ENCODE results near the gene JAK2.
A peak's percentile ranks its signal among the peaks of the same experiment; 100 is the strongest.
"Not testable (repeated sequence)": the region's sequence is repeated elsewhere in the genome, so short reads cannot be mapped to it uniquely, and the experiment has no call there.

JAK2 gene

GRCh38 chr9:5043381-5043780 is 58.3 kb downstream of the JAK2 start:
- DNase-seq, result no peak

- DNase-seq, result no peak
These were observed 59.1 kb downstream of the JAK2 start for GRCh38 chr9:5044160-5044559.

- DNase-seq, result no peak
These were observed 67.8 kb downstream of the JAK2 start for GRCh38 chr9:5052838-5053237.

- no peak for DNase-seq
These were observed 77.6 kb downstream of the JAK2 start for GRCh38 chr9:5062631-5063030.

GRCh38 chr9:5072871-5073270 is 87.8 kb downstream of the JAK2 start:
- DNase-seq, result no peak

GRCh38 chr9:5073701-5074100 is 88.6 kb downstream of the JAK2 start:
- DNase-seq, result no peak

GRCh38 chr9:5085993-5086392 is 100.9 kb downstream of the JAK2 start:
- DNase-seq, result no peak

- DNase-seq, result peak; percentile 37
These were observed 104.7 kb downstream of the JAK2 start for GRCh38 chr9:5089737-5090136.

- DNase-seq, result no peak
These were observed 110.7 kb downstream of the JAK2 start for GRCh38 chr9:5095795-5096194.

GRCh38 chr9:5099466-5099865 is 114.4 kb downstream of the JAK2 start:
- DNase-seq, result no peak

- not testable (repeated sequence) for DNase-seq
These were observed 116.1 kb downstream of the JAK2 start for GRCh38 chr9:5101127-5101526.

GRCh38 chr9:5106517-5106916 is 121.4 kb downstream of the JAK2 start:
- DNase-seq, result not testable (repeated sequence)

GRCh38 chr9:5110867-5111681 is 126.0 kb downstream of the JAK2 start:
- DNase-seq, result no peak

GRCh38 chr9:5111696-5112095 is 126.6 kb downstream of the JAK2 start:
- DNase-seq, result no peak

- no peak for DNase-seq
These were observed 127.1 kb downstream of the JAK2 start for GRCh38 chr9:5112109-5112592.

- DNase-seq, result no peak
These were observed 127.6 kb downstream of the JAK2 start for GRCh38 chr9:5112646-5113045.

- no peak for DNase-seq
These were observed 128.5 kb downstream of the JAK2 start for GRCh38 chr9:5113523-5113922.

GRCh38 chr9:5113994-5114748 is 129.1 kb downstream of the JAK2 start:
- no peak for DNase-seq

GRCh38 chr9:5122116-5122515 is 137.0 kb downstream of the JAK2 start:
- DNase-seq, result no peak

GRCh38 chr9:5122516-5122915 is 137.4 kb downstream of the JAK2 start:
- no peak for DNase-seq

- DNase-seq, result no peak
These were observed 155.1 kb downstream of the JAK2 start for GRCh38 chr9:5140151-5140550.

- DNase-seq, result no peak
These were observed 159.1 kb downstream of the JAK2 start for GRCh38 chr9:5144217-5144616.

- DNase-seq, result no peak
These were observed 161.2 kb downstream of the JAK2 start for GRCh38 chr9:5146241-5146640.

All from NCI-H1105 (cell line).